HG03135 (cell line): ENCODE results near the gene AMIGO2.
"Not testable (repeated sequence)": the region's sequence is repeated elsewhere in the genome, so short reads cannot be mapped to it uniquely, and the experiment has no call there.

Experiments used
- ATAC-seq: cut with Tn5 transposase; IDR thresholded peaks from one replicate; pipeline ENCODE4 v1.9.1; 2021; ENCODE audit warnings: mild to moderate bottlenecking, moderate library complexity; ENCODE audit not compliant: unreplicated experiment

Gene AMIGO2

GRCh38 chr12:47075192-47076084 is 4.3 kb downstream of the AMIGO2 start:
- no peak for ATAC-seq

GRCh38 chr12:47074757-47075156 is 5.0 kb downstream of the AMIGO2 start:
- ATAC-seq = no peak

DNA sequence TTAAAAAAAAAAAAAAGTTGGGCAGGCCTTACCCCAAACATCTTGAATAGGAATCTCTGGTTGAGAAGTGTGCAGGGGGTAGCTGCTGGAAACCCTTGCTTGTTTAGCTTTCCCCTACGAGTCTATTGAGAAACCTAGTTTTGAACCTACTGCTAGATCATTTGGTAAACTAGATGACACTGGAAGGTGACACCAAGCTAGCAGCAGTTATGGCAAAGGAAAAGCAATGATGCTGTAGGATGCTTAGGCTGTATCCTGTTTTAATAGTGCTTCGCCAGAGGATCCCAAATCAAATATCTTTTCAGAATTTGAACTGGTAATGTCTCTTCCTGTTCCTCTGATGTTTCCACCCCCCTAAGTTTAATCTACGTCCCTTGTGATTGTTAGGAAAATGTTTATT is 5.8 kb downstream of the AMIGO2 start:
- no peak for ATAC-seq

DNA sequence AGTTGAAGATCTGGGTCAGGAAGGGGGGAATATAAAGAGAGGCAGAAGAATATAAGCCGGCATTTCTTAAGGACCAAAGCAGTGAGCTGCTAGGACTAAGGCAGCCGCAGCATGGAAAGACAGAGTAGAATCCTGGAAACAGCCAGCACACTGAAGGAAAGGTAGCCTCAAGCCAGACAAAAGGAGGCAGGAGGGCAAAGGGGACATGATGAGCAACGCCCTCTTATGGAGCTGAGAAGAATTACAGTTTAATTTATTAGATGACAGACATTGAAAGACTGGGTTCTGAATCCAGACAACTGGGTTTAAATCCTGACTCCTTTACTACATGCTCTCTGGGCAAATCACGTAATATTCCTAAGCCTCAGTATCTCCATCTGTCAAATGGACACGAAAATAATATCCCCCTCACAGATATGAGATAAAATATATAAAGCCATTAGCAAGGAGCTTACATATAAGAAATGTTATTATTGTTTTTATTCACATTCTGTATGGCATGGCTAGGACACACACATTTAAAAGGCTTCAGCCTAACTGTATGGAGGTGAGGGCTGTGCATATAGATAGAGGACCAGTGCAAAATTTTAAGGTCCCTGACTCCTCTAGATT is 8.4 kb downstream of the AMIGO2 start:
- ATAC-seq = no peak

- no peak for ATAC-seq
These were observed 9.4 kb downstream of the AMIGO2 start for GRCh38 chr12:47070310-47070709.

- ATAC-seq = no peak
These were observed 11.2 kb downstream of the AMIGO2 start for GRCh38 chr12:47068539-47068938.

DNA sequence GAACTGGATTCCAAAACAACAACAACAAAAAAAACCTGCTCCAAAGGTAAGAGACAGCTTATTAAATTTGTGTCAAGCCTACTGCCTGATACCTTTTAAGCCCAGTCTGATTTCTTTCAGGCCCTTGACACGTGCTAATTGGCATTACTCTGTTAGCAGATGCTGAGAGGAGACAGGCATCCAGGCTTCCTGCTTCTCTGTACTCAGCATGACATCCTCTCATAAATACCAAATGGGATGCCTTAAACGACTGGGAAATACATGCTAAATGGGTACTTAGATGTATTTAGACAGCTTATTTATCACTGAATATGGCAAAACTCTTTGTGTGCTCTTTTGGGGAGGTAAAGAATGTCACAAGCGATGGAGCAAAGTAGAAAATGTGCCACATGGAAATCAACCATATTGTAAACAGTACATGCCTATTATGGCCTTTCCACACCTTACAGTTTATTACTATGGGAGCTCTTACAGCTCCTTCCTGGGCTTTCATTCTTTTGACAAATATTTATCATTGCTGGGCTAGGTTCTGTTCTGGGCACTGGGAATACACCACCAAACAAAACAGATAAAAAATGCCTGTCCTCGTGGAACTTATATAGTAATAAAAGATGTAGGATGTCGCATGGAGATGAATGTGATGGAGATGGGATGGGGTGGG is 11.9 kb downstream of the AMIGO2 start:
- ATAC-seq = no peak

GRCh38 chr12:47067176-47067575 is 12.6 kb downstream of the AMIGO2 start:
- no peak for ATAC-seq

GRCh38 chr12:47066278-47067025 is 13.3 kb downstream of the AMIGO2 start:
- ATAC-seq = no peak

GRCh38 chr12:47065546-47065945 is 14.2 kb downstream of the AMIGO2 start:
- ATAC-seq = no peak

DNA sequence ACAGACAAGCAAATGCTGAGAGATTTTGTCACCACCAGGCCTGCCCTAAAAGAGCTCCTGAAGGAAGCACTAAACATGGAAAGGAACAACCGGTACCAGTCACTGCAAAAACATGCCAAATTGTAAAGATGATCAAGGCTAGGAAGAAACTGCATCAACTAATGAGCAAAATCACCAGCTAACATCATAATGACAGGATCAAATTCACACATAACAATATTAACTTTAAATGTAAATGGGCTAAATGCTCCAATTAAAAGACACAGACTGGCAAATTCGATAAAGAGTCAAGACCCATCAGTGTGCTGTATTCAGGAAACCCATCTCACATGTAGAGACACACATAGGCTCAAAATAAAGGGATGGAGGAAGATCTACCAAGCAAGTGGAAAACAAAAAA is 21.1 kb downstream of the AMIGO2 start:
- not testable (repeated sequence) for ATAC-seq

GRCh38 chr12:47056944-47057343 is 22.8 kb downstream of the AMIGO2 start:
- ATAC-seq = not testable (repeated sequence)

DNA sequence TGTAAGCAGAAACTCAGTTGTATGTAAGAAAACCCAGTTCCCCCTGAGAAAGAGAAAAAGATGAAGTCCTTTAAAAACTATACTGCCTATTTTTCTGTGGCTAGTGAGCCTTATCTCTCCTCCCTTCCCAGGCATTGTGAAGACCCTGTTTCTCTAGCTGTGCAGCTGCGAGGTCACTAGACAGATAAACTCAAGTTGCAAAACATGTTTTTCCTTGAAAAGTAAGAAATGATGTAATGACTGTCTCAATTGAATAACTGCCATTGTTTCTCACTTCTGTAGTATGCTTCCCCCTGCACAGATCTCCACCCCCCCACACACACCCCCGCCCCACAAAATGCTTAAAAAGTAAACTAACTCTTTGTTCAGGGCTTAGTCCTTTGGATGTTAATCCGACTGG is 23.9 kb downstream of the AMIGO2 start:
- ATAC-seq = not testable (repeated sequence)

GRCh38 chr12:47054659-47055058 is 25.1 kb downstream of the AMIGO2 start:
- ATAC-seq = no peak

GRCh38 chr12:47053961-47054360 is 25.8 kb downstream of the AMIGO2 start:
- ATAC-seq = no peak

DNA sequence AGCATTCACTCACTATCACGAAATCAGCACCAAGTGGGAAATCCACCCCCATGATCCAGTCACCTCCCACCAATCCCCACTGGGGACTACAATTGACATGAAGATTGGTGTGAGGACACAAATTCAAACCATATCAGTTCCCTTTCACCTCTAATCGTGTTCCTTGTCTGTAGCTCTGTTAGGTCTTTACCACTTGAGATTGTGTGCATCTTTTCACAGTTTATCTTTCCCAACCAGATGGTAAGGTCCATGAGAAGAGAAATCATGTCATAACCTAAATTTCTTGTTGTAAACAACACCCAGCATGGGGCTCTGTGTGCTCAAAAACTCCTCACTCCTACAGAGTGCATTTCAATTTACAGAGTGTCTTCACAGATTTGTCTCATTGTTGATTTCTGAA is 27.5 kb downstream of the AMIGO2 start:
- ATAC-seq = no peak

GRCh38 chr12:47051291-47051690 is 28.5 kb downstream of the AMIGO2 start:
- not testable (repeated sequence) for ATAC-seq

GRCh38 chr12:47048541-47048940 is 31.2 kb downstream of the AMIGO2 start:
- ATAC-seq = no peak

DNA sequence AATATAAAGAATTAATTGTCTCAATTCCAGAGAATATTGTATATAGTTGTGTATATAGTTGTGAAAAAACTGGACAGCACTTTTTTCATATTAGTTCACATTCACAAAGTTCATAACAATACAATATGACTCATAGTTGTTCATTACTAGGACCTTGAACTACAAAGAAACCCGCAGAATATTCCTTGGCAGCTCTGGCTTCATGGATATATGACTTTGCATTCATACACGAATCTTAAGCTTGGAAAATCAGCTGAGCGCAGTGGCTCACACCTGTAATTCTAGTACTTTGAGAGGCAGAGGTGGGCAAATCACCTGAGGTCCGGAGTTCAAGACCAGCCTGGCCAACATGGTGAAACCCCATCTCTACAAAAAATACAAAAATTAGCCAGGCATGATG is 38.4 kb downstream of the AMIGO2 start:
- ATAC-seq = no peak

GRCh38 chr12:47039756-47040155 is 40.0 kb downstream of the AMIGO2 start:
- no peak for ATAC-seq

DNA sequence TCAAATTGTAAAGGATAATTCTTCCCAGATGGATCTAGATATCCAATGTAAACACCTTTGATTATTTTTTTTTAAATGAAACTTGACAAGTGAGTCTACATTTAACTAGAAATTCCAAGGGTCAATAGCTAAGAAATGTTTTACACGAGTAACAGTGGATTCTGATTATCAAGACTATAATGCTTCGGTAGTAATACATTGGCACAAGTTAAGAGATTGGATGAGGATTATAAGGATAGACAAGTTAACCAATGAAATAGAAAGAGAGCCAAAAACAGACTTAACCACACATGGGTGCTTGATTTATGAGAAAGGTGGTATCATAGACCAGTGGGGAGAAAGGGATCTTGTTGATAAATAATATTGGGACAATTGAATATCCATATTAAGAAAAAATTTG is 40.7 kb downstream of the AMIGO2 start:
- ATAC-seq = no peak
